OCI-LY7 (cell line): Measurements from ENCODE around the gene LIPC. TPM values are rescaled to one million over a fixed set of nuclear protein-coding genes. Genes with fewer than 3 reads are reported as not detected.

Experiments used
- BruUV-seq: library from RNA; stranded (reverse); fragments of 400-500 nt; replicated peaks from 2 replicates; lab custom pipeline; 2021; lab: Mats Ljungman, UMichigan
- CTCF ChIA-PET: fragments of 300-600 bp; sonication (Branson Sonifier 250); formaldehyde crosslinking; loops from one replicate; lab custom pipeline; 2022; ENCODE audit warnings: antibody characterized with exemption; ENCODE audit not compliant: unreplicated experiment; lab: Charles Lee
- POLR2A ChIA-PET: fragments of 300-600 bp; sonication (Branson Sonifier 250); formaldehyde crosslinking; loops from one replicate; lab custom pipeline; 2022; ENCODE audit warnings: antibody characterized with exemption; lab: Charles Lee
- DNase-seq: peaks from one replicate; pipeline ENCODE4 v3.0.0-alpha.2; 2015; ENCODE audit warnings: low spot score
- H2AFZ ChIP-seq: fragments of 200-600 bp; sonication (generic), shearing (Covaris generic); 2 replicates; pipeline ENCODE4 v1.6.1; 2014; ENCODE audit warnings: mild to moderate bottlenecking, antibody characterized with exemption, low read length, moderate library complexity
- H3K27ac ChIP-seq: fragments of 200-600 bp; sonication (generic); 2 replicates; pipeline ENCODE4 v1.5.1; 2014; ENCODE audit warnings: mixed run types, low read depth, mild to moderate bottlenecking, moderate library complexity, low read length, inconsistent platforms; ENCODE audit not compliant: poor library complexity, severe bottlenecking
- H3K36me3 ChIP-seq: fragments of 200-600 bp; sonication (generic); 2 replicates; pipeline ENCODE4 v1.6.1; 2014; ENCODE audit warnings: mild to moderate bottlenecking, antibody characterized with exemption, low read length, moderate library complexity, mixed read lengths; ENCODE audit not compliant: insufficient read depth
- H3K4me1 ChIP-seq: fragments of 200-600 bp; sonication (generic); 2 replicates; pipeline ENCODE4 v1.5.1; 2014; ENCODE audit warnings: mild to moderate bottlenecking, low read length; ENCODE audit not compliant: insufficient read depth, poor library complexity, severe bottlenecking
- H3K4me2 ChIP-seq: fragments of 200-600 bp; sonication (generic); 2 replicates; pipeline ENCODE4 v1.6.1; 2014; ENCODE audit warnings: mild to moderate bottlenecking, low read length
- H3K4me3 ChIP-seq: fragments of 200-600 bp; sonication (generic); 2 replicates; pipeline ENCODE4 v1.5.1; 2014; ENCODE audit warnings: mild to moderate bottlenecking, low read depth, low read length; ENCODE audit not compliant: poor library complexity, severe bottlenecking
- H3K79me2 ChIP-seq: fragments of 200-600 bp; sonication (generic); 2 replicates; pipeline ENCODE4 v1.6.1; 2016; ENCODE audit warnings: low read depth, mild to moderate bottlenecking, low read length, moderate library complexity, mixed read lengths; ENCODE audit not compliant: insufficient read depth
- H3K9me2 ChIP-seq: fragments of 200-600 bp; sonication (generic); 2 replicates; pipeline ENCODE4 v1.6.1; 2016; ENCODE audit warnings: mild to moderate bottlenecking, low read length, mixed read lengths; ENCODE audit not compliant: insufficient read depth
- H3K9me3 ChIP-seq: fragments of 200-600 bp; sonication (generic); 2 replicates; pipeline ENCODE4 v1.6.1; 2014; ENCODE audit warnings: mild to moderate bottlenecking, mixed run types, low read length, mixed read lengths
- H4K20me1 ChIP-seq: fragments of 200-600 bp; sonication (generic); 2 replicates; pipeline ENCODE4 v1.6.1; 2014; ENCODE audit warnings: mild to moderate bottlenecking, antibody characterized with exemption, low read length, moderate library complexity, mixed read lengths; ENCODE audit not compliant: insufficient read depth
- CTCF ChIP-seq: fragments of 200-600 bp; sonication (generic); conservative IDR thresholded peaks from 2 replicates; pipeline ENCODE4 v1.5.1; 2014; ENCODE audit warnings: mild to moderate bottlenecking, antibody characterized with exemption, low read length, moderate library complexity, mixed read lengths
- EZH2phosphoT487 ChIP-seq: fragments of 200-600 bp; sonication (generic); IDR thresholded peaks from 2 replicates; pipeline ENCODE4 v1.6.1; 2018; ENCODE audit warnings: low read depth, borderline replicate concordance, mild to moderate bottlenecking, mixed run types, antibody characterized with exemption, low read length, moderate library complexity, mixed read lengths
- intact Hi-C: fragments of 100-400 bp; cut with micrococcal nuclease; formaldehyde crosslinking; loops from one replicate; pipeline ENCODE4 v1.10.0; 2022; ENCODE audit not compliant: unreplicated experiment
- total RNA-seq, 2 experiments: library from RNA; depleted of rRNA in 1 of 2; stranded (reverse); fragments of >200 nt in 1 of 2; shearing (Covaris generic) in 1 of 2; gene quantifications; 2 replicates each; pipeline ENCODE4 v1.2.3, GENCODE V29; 2014 to 2022

LIPC gene
- total RNA-seq, 2 experiments from 2014 or later, result 0.50 TPM; not detected in 1

- H2AFZ ChIP-seq, result no peak overlapping the region
- no peaks in the 10 kb centered on the region for H3K4me1 ChIP-seq
- no peaks in the 10 kb centered on the region for H3K9me2 ChIP-seq
- H3K79me2 ChIP-seq, result no peaks in the 10 kb centered on the region
- H3K4me2 ChIP-seq, result no peak overlapping the region
- H3K27ac ChIP-seq, result no peak overlapping the region
- no peaks in the 10 kb centered on the region for H3K36me3 ChIP-seq
- ChIA-PET POLR2A (interaction anchor here (0.9 kb wide), 1 partner anchor 23 kb away, joined by 3 read pairs; no protein-coding TSS in a partner anchor), CTCF (no interaction called here)
- H3K9me3 ChIP-seq, result no peaks in the 10 kb centered on the region
- BruUV-seq, result no TSS peak
- no peak overlapping the region for H3K4me3 ChIP-seq
- H4K20me1 ChIP-seq, result no peaks in the 10 kb centered on the region
- intact Hi-C loops, result no loop called here
- TF ChIP-seq CTCF (no peak), EZH2phosphoT487 (no peak)
- no peak for DNase-seq
Measured at GRCh38 chr15:58530056-58530590, 98.3 kb downstream of the LIPC start.

GRCh38 chr15:58532126-58532525, 100.3 kb downstream of the LIPC start:
- DNase-seq, result no peak
- Histone ChIP-seq H2AFZ (no peak overlapping the region), H3K4me2 (no peak overlapping the region), H3K36me3 (no peaks in the 10 kb centered on the region), H3K4me3 (no peak overlapping the region), H4K20me1 (no peaks in the 10 kb centered on the region), H3K9me3 (no peaks in the 10 kb centered on the region), H3K9me2 (no peaks in the 10 kb centered on the region), H3K4me1 (no peaks in the 10 kb centered on the region), H3K27ac (no peak overlapping the region), H3K79me2 (no peaks in the 10 kb centered on the region)
- BruUV-seq, result no TSS peak
- intact Hi-C loops, result no loop called here
- POLR2A ChIA-PET, result interaction anchor here (0.6 kb wide), 1 partner anchor 114 kb away, joined by 9 read pairs; no protein-coding TSS in a partner anchor
- CTCF ChIA-PET, result no interaction called here
- TF ChIP-seq CTCF (no peak), EZH2phosphoT487 (no peak)

GRCh38 chr15:58534556-58534955, 102.8 kb downstream of the LIPC start:
- BruUV-seq, result no TSS peak
- CTCF ChIA-PET, result no interaction called here
- Histone ChIP-seq H2AFZ (no peak overlapping the region), H3K4me2 (no peak overlapping the region), H3K4me3 (no peak overlapping the region), H3K27ac (no peak overlapping the region), H4K20me1 (no peaks in the 10 kb centered on the region), H3K9me2 (no peaks in the 10 kb centered on the region), H3K4me1 (no peaks in the 10 kb centered on the region), H3K79me2 (no peaks in the 10 kb centered on the region), H3K9me3 (no peaks in the 10 kb centered on the region), H3K36me3 (no peaks in the 10 kb centered on the region)
- no peak for TF ChIP-seq CTCF
- no peak for TF ChIP-seq EZH2phosphoT487
- no peak for DNase-seq
- POLR2A ChIA-PET, result no interaction called here
- intact Hi-C loops, result no loop called here
